ENCODE measurements around the gene ANKRD40CL.

ANKRD40CL gene

GRCh38 chr17:50774225-50774803 lies 7.0 kb upstream of the ANKRD40CL start:
- no CpG with 5 or more reads among the region's 7 CpGs for WGBS (ENCODE audit: insufficient coverage, insufficient read length)

GRCh38 chr17:50771991-50772785 lies 4.9 kb upstream of the ANKRD40CL start:
- H3K27ac ChIP-seq (ENCODE audit: low read length), result no peak overlapping the region
- no peaks in the 10 kb centered on the region for H3K36me3 ChIP-seq (ENCODE audit: control insufficient read depth, insufficient read depth, low read length)
- H3K27me3 ChIP-seq (ENCODE audit: control insufficient read depth, insufficient read depth, low read length), result no peaks in the 10 kb centered on the region
- no peaks in the 10 kb centered on the region for H3K9me3 ChIP-seq (ENCODE audit: control insufficient read depth, insufficient read depth, low read length)
- no peak for DNase-seq (ENCODE audit: low read depth, low spot score)
- no peak overlapping the region for H3K4me3 ChIP-seq (ENCODE audit: low read length)
- WGBS (ENCODE audit: insufficient coverage, insufficient read length), result no CpG with 5 or more reads among the region's 15 CpGs
- no peaks in the 10 kb centered on the region; the same call in 1 of the 2 replicates for H3K4me1 ChIP-seq (ENCODE audit: control insufficient read depth, insufficient read depth, low read length)

More at GRCh38 chr17:50774225-50774803, 7.0 kb upstream of the ANKRD40CL start:
- Histone ChIP-seq H3K36me3 (ENCODE audit: control insufficient read depth, insufficient read depth, low read length) (no peaks in the 10 kb centered on the region), H3K27me3 (ENCODE audit: control insufficient read depth, insufficient read depth, low read length) (no peaks in the 10 kb centered on the region), H3K4me1 (ENCODE audit: control insufficient read depth, insufficient read depth, low read length) (no peaks in the 10 kb centered on the region), H3K9me3 (ENCODE audit: control insufficient read depth, insufficient read depth, low read length) (no peaks in the 10 kb centered on the region), H3K4me3 (ENCODE audit: low read length) (no peak overlapping the region), H3K27ac (ENCODE audit: low read length) (no peak overlapping the region)
- DNase-seq (ENCODE audit: low read depth, low spot score), result no peak

GRCh38 chr17:50770346-50770745 lies 3.0 kb upstream of the ANKRD40CL start:
- Histone ChIP-seq H3K4me3 (ENCODE audit: low read length) (no peak overlapping the region), H3K36me3 (ENCODE audit: control insufficient read depth, insufficient read depth, low read length) (no peaks in the 10 kb centered on the region), H3K27ac (ENCODE audit: low read length) (no peak overlapping the region), H3K4me1 (ENCODE audit: control insufficient read depth, insufficient read depth, low read length) (no peaks in the 10 kb centered on the region; the same call in none of the 2 replicates), H3K9me3 (ENCODE audit: control insufficient read depth, insufficient read depth, low read length) (no peaks in the 10 kb centered on the region), H3K27me3 (ENCODE audit: control insufficient read depth, insufficient read depth, low read length) (no peaks in the 10 kb centered on the region)
- DNase-seq (ENCODE audit: low read depth, low spot score), result no peak
- no CpG with 5 or more reads among the region's 2 CpGs for WGBS (ENCODE audit: insufficient coverage, insufficient read length)

GRCh38 chr17:50769884-50770283 lies 2.6 kb upstream of the ANKRD40CL start:
- no peak for DNase-seq (ENCODE audit: low read depth, low spot score)
- Histone ChIP-seq H3K4me3 (ENCODE audit: low read length) (no peak overlapping the region), H3K4me1 (ENCODE audit: control insufficient read depth, insufficient read depth, low read length) (no peaks in the 10 kb centered on the region; the same call in none of the 2 replicates), H3K27ac (ENCODE audit: low read length) (no peak overlapping the region), H3K36me3 (ENCODE audit: control insufficient read depth, insufficient read depth, low read length) (no peaks in the 10 kb centered on the region), H3K27me3 (ENCODE audit: control insufficient read depth, insufficient read depth, low read length) (no peaks in the 10 kb centered on the region), H3K9me3 (ENCODE audit: control insufficient read depth, insufficient read depth, low read length) (no peaks in the 10 kb centered on the region)
- no CpG with 5 or more reads among the region's 8 CpGs for WGBS (ENCODE audit: insufficient coverage, insufficient read length)

GRCh38 chr17:50768346-50768761 lies 1.0 kb upstream of the ANKRD40CL start:
- Histone ChIP-seq H3K36me3 (ENCODE audit: control insufficient read depth, insufficient read depth, low read length) (no peaks in the 10 kb centered on the region), H3K4me1 (ENCODE audit: control insufficient read depth, insufficient read depth, low read length) (no peaks in the 10 kb centered on the region; the same call in none of the 2 replicates), H3K27me3 (ENCODE audit: control insufficient read depth, insufficient read depth, low read length) (no peaks in the 10 kb centered on the region), H3K4me3 (ENCODE audit: low read length) (no peak overlapping the region), H3K27ac (ENCODE audit: low read length) (no peak overlapping the region), H3K9me3 (ENCODE audit: control insufficient read depth, insufficient read depth, low read length) (no peaks in the 10 kb centered on the region)
- DNase-seq (ENCODE audit: low read depth, low spot score), result no peak
- WGBS (ENCODE audit: insufficient coverage, insufficient read length), result 100% methylated on average over 1 of the region's 7 CpGs

GRCh38 chr17:50767030-50767429 lies 288 bp downstream of the ANKRD40CL start:
- no peaks in the 10 kb centered on the region; the same call in none of the 2 replicates for H3K4me1 ChIP-seq (ENCODE audit: control insufficient read depth, insufficient read depth, low read length)
- H3K9me3 ChIP-seq (ENCODE audit: control insufficient read depth, insufficient read depth, low read length), result no peaks in the 10 kb centered on the region
- DNase-seq (ENCODE audit: low read depth, low spot score), result no peak
- WGBS (ENCODE audit: insufficient coverage, insufficient read length), result no CpG with 5 or more reads among the region's 7 CpGs
- H3K4me3 ChIP-seq (ENCODE audit: low read length), result no peak overlapping the region
- H3K27me3 ChIP-seq (ENCODE audit: control insufficient read depth, insufficient read depth, low read length), result no peaks in the 10 kb centered on the region
- H3K36me3 ChIP-seq (ENCODE audit: control insufficient read depth, insufficient read depth, low read length), result no peaks in the 10 kb centered on the region
- no peak overlapping the region for H3K27ac ChIP-seq (ENCODE audit: low read length)

GRCh38 chr17:50766222-50767023 lies 895 bp downstream of the ANKRD40CL start:
- no CpG with 5 or more reads among the region's 10 CpGs for WGBS (ENCODE audit: insufficient coverage, insufficient read length)
- no peak overlapping the region for H3K27ac ChIP-seq (ENCODE audit: low read length)

GRCh38 chr17:50765454-50766221 lies 1.7 kb downstream of the ANKRD40CL start:
- no peak overlapping the region for H3K4me3 ChIP-seq (ENCODE audit: low read length)
- H3K27ac ChIP-seq (ENCODE audit: low read length), result no peak overlapping the region
- no peaks in the 10 kb centered on the region for H3K27me3 ChIP-seq (ENCODE audit: control insufficient read depth, insufficient read depth, low read length)
- WGBS (ENCODE audit: insufficient coverage, insufficient read length), result no CpG with 5 or more reads among the region's 9 CpGs
- H3K4me1 ChIP-seq (ENCODE audit: control insufficient read depth, insufficient read depth, low read length), result no peaks in the 10 kb centered on the region; the same call in none of the 2 replicates
- H3K9me3 ChIP-seq (ENCODE audit: control insufficient read depth, insufficient read depth, low read length), result no peaks in the 10 kb centered on the region
- H3K36me3 ChIP-seq (ENCODE audit: control insufficient read depth, insufficient read depth, low read length), result no peaks in the 10 kb centered on the region
- DNase-seq (ENCODE audit: low read depth, low spot score), result no peak

More at GRCh38 chr17:50766222-50767023, 895 bp downstream of the ANKRD40CL start:
- H3K4me1 ChIP-seq (ENCODE audit: control insufficient read depth, insufficient read depth, low read length), result no peaks in the 10 kb centered on the region; the same call in none of the 2 replicates
- no peaks in the 10 kb centered on the region for H3K36me3 ChIP-seq (ENCODE audit: control insufficient read depth, insufficient read depth, low read length)
- no peaks in the 10 kb centered on the region for H3K9me3 ChIP-seq (ENCODE audit: control insufficient read depth, insufficient read depth, low read length)
- DNase-seq (ENCODE audit: low read depth, low spot score), result no peak
- H3K4me3 ChIP-seq (ENCODE audit: low read length), result no peak overlapping the region
- H3K27me3 ChIP-seq (ENCODE audit: control insufficient read depth, insufficient read depth, low read length), result no peaks in the 10 kb centered on the region

- Histone ChIP-seq H3K27ac (ENCODE audit: low read length) (no peak overlapping the region), H3K4me3 (ENCODE audit: low read length) (no peak overlapping the region)
- WGBS (ENCODE audit: insufficient coverage, insufficient read length), result no CpG with 5 or more reads among the region's 2 CpGs
Measured at GRCh38 chr17:50764734-50765149, 2.6 kb downstream of the ANKRD40CL start.

More at GRCh38 chr17:50764734-50765149, 2.6 kb downstream of the ANKRD40CL start:
- Histone ChIP-seq H3K9me3 (ENCODE audit: control insufficient read depth, insufficient read depth, low read length) (no peaks in the 10 kb centered on the region), H3K27me3 (ENCODE audit: control insufficient read depth, insufficient read depth, low read length) (no peaks in the 10 kb centered on the region), H3K4me1 (ENCODE audit: control insufficient read depth, insufficient read depth, low read length) (no peaks in the 10 kb centered on the region; the same call in none of the 2 replicates), H3K36me3 (ENCODE audit: control insufficient read depth, insufficient read depth, low read length) (no peaks in the 10 kb centered on the region)
- DNase-seq (ENCODE audit: low read depth, low spot score), result no peak
